OCI-LY7 (cell line): Measurements from ENCODE around the gene LMAN2L.

Experiments used
- EZH2phosphoT487 ChIP-seq: fragments of 200-600 bp; sonication (generic); IDR thresholded peaks from 2 replicates; pipeline ENCODE4 v1.6.1; 2018; ENCODE audit warnings: low read depth, borderline replicate concordance, mild to moderate bottlenecking, mixed run types, antibody characterized with exemption, low read length, moderate library complexity, mixed read lengths
- TF ChIP-seq, protein P1 (sequence below): fragments of 200-600 bp; sonication (generic); conservative IDR thresholded peaks from 2 replicates; pipeline ENCODE4 v1.5.1; 2014; ENCODE audit warnings: mild to moderate bottlenecking, antibody characterized with exemption, low read length, moderate library complexity, mixed read lengths

DNA sequence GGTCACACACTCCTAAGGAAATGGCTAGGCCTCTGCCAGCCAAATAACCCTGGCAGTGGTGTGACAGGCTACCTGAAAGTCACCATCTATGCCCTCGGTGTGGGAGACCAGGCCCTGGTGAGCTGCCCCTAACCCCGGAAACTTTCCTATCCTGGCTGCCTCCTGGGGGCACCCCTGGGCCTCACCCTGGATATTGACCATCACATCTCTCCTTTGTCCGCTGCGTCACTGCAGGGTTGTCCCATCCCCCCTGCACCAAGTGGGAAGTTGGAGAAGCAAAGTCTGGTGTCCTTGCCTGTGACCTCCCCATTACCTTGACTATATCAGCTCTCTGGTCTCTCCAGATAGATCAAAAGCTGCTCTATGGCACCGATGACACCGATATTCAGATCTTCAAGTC lies 78.5 kb downstream of the LMAN2L start:
- no peak for TF ChIP-seq EZH2phosphoT487
- TF ChIP-seq, protein P1, sequence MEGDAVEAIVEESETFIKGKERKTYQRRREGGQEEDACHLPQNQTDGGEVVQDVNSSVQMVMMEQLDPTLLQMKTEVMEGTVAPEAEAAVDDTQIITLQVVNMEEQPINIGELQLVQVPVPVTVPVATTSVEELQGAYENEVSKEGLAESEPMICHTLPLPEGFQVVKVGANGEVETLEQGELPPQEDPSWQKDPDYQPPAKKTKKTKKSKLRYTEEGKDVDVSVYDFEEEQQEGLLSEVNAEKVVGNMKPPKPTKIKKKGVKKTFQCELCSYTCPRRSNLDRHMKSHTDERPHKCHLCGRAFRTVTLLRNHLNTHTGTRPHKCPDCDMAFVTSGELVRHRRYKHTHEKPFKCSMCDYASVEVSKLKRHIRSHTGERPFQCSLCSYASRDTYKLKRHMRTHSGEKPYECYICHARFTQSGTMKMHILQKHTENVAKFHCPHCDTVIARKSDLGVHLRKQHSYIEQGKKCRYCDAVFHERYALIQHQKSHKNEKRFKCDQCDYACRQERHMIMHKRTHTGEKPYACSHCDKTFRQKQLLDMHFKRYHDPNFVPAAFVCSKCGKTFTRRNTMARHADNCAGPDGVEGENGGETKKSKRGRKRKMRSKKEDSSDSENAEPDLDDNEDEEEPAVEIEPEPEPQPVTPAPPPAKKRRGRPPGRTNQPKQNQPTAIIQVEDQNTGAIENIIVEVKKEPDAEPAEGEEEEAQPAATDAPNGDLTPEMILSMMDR = no peak
